K562 (cell line): Measurements from ENCODE around the gene MYCL. TPM values are rescaled to one million over a fixed set of nuclear protein-coding genes. Genes with fewer than 3 reads are reported as not detected.

Source experiments
- ADNP ChIP-seq: fragments of 200-800 bp; sonication (Bioruptor generic); IDR thresholded peaks from 2 replicates; pipeline ENCODE4 v1.6.1; 2016; ENCODE audit warnings: missing genetic modification characterization, missing compliant biosample characterization
- ARHGAP35 ChIP-seq: fragments of 450-650 bp; IDR thresholded peaks from 2 replicates; pipeline ENCODE4 v1.6.1; 2018; ENCODE audit not compliant: partially characterized antibody
- CBX2 ChIP-seq: fragments of 200-600 bp; sonication (generic); IDR thresholded peaks from one replicate; pipeline ENCODE4 v1.6.1; 2012; ENCODE audit warnings: mild to moderate bottlenecking, low read length, inconsistent platforms; ENCODE audit not compliant: insufficient read depth, poor library complexity, severe bottlenecking
- CHD1 ChIP-seq: fragments of 200-600 bp; sonication (generic); IDR thresholded peaks from one replicate; pipeline ENCODE4 v1.6.1; 2012; ENCODE audit warnings: mild to moderate bottlenecking, moderate library complexity, low read length, inconsistent platforms
- ESRRB ChIP-seq: fragments of 250-450 bp; sonication (Bioruptor Pico); IDR thresholded peaks from 2 replicates; pipeline ENCODE4 v1.5.0; 2020; ENCODE audit warnings: mild to moderate bottlenecking, moderate library complexity, borderline replicate concordance
- HDAC2 ChIP-seq: fragments of 450-650 bp; IDR thresholded peaks from 2 replicates; pipeline ENCODE4 v1.6.1; 2016; ENCODE audit warnings: mild to moderate bottlenecking
- HEY1 ChIP-seq: fragments of 250-450 bp; sonication (Bioruptor Pico); IDR thresholded peaks from 2 replicates; pipeline ENCODE4 v1.5.0; 2020; ENCODE audit warnings: mild to moderate bottlenecking, moderate library complexity, borderline replicate concordance
- KDM2B ChIP-seq: fragments of 250-450 bp; sonication (Bioruptor Pico); IDR thresholded peaks from 2 replicates; pipeline ENCODE4 v1.8.0; 2021; ENCODE audit warnings: mild to moderate bottlenecking, moderate library complexity
- KLF13 ChIP-seq: fragments of 450-650 bp; IDR thresholded peaks from 2 replicates; pipeline ENCODE4 v1.6.1; 2016; ENCODE audit warnings: missing genetic modification characterization, low read depth, mild to moderate bottlenecking, missing compliant biosample characterization, moderate library complexity, borderline replicate concordance
- LEF1 ChIP-seq: fragments of 450-650 bp; IDR thresholded peaks from 2 replicates; pipeline ENCODE4 v1.6.1; 2016; ENCODE audit warnings: mild to moderate bottlenecking
- MED1 ChIP-seq: sonication (generic); formaldehyde crosslinking; IDR thresholded peaks from 2 replicates; pipeline ENCODE4 v1.8.1; 2023; ENCODE audit warnings: missing genetic modification reagents, borderline replicate concordance
- NCOA2 ChIP-seq, 2 experiments: fragments of 450-650 bp; IDR thresholded peaks; 2 replicates each; pipeline ENCODE4 v1.6.1; 2018; ENCODE audit warnings: mild to moderate bottlenecking in 2 of 2, moderate library complexity in 1 of 2; ENCODE audit not compliant: partially characterized antibody in 2 of 2
- NR2C1 ChIP-seq, 2 experiments: fragments of 450-650 bp; IDR thresholded peaks; 2 replicates each; pipeline ENCODE4 v1.6.1; 2017; ENCODE audit warnings: mild to moderate bottlenecking in 2 of 2, antibody characterized with exemption in 1 of 2, inconsistent platforms in 1 of 2, missing compliant biosample characterization in 1 of 2, missing genetic modification characterization in 1 of 2
- RBM34 ChIP-seq: fragments of 200-400 bp; formaldehyde crosslinking; IDR thresholded peaks from 2 replicates; pipeline ENCODE4 v1.6.1; 2018; ENCODE audit warnings: low read length, borderline replicate concordance; ENCODE audit not compliant: insufficient read depth
- SLC30A9 ChIP-seq: fragments of 250-450 bp; sonication (Bioruptor Pico); IDR thresholded peaks from 2 replicates; pipeline ENCODE4 v1.8.0; 2022; ENCODE audit warnings: mild to moderate bottlenecking, moderate library complexity
- SMAD1 ChIP-seq: fragments of 150-350 bp; IDR thresholded peaks from 2 replicates; pipeline ENCODE4 v1.6.1; 2014; ENCODE audit warnings: low read length, low read depth; ENCODE audit not compliant: partially characterized antibody
- SNAPC5 ChIP-seq: fragments of 250-450 bp; sonication (Bioruptor Pico); IDR thresholded peaks from 2 replicates; pipeline ENCODE4 v1.8.0; 2021; ENCODE audit warnings: moderate library complexity, mild to moderate bottlenecking, inconsistent platforms
- SRSF7 ChIP-seq: fragments of 200-400 bp; formaldehyde crosslinking; optimal IDR thresholded peaks from 2 replicates; pipeline ENCODE3; 2017; ENCODE audit warnings: mild to moderate bottlenecking, low read depth, low read length
- TCF7 ChIP-seq: sonication (generic); IDR thresholded peaks from 2 replicates; pipeline ENCODE4 v1.6.1; 2016; ENCODE audit warnings: antibody characterized with exemption, borderline replicate concordance
- UBTF ChIP-seq, 2 experiments: IDR thresholded peaks; 2 replicates each; pipeline ENCODE4 v1.6.1; 2012; ENCODE audit warnings: improper control_type of control experiment in 2 of 2, low read depth in 2 of 2, low read length in 2 of 2, borderline replicate concordance in 1 of 2
- USF2 ChIP-seq: sonication (generic); formaldehyde crosslinking; IDR thresholded peaks from 2 replicates; pipeline ENCODE4 v1.5.0; 2020; ENCODE audit warnings: missing genetic modification reagents
- ZNF12 ChIP-seq: sonication (generic); formaldehyde crosslinking; IDR thresholded peaks from 2 replicates; pipeline ENCODE4 v1.4.0; 2020; ENCODE audit warnings: mild to moderate bottlenecking, missing genetic modification reagents
- ZNF354B ChIP-seq: fragments of 250-450 bp; sonication (Bioruptor Pico); IDR thresholded peaks from 2 replicates; pipeline ENCODE4 v1.4.0; 2020
- ZNF57 ChIP-seq: fragments of 450-650 bp; formaldehyde crosslinking; IDR thresholded peaks from 2 replicates; pipeline ENCODE4 v1.4.0; 2020; ENCODE audit warnings: mild to moderate bottlenecking, moderate library complexity
- polyA plus RNA-seq, 8 experiments: library from polyadenylated mRNA; depleted of rRNA in 4 of 8; stranded (reverse) in 5 of 8; unstranded in 3 of 8; fragments of >200 nt; fragmentation: Nextera tagmentation in 2 of 8; fragmentation: Illumina TruSeq in 1 of 8; extraction: Ambion mirVana in 2 of 8; extraction: Trizol in 1 of 8; gene quantifications; 2 replicates each; pipeline versions ENCODE4 v1.2.1 to v1.2.3, GENCODE V29; 2011 to 2014; ENCODE audit warnings: inconsistent platforms in 1 of 8, missing spikeins in 1 of 8
- total RNA-seq, 7 experiments: library from RNA; depleted of rRNA in 6 of 7; stranded (reverse); fragments of >200 nt in 6 of 7; fragmentation: Illumina TruSeq in 2 of 7; extraction: Trizol in 2 of 7; gene quantifications; 2 replicates each; pipeline versions ENCODE4 v1.2.1 to v1.2.3, GENCODE V29; 2011 to 2021; ENCODE audit warnings: low replicate concordance in 1 of 7

The MYCL gene
- total and polyA plus RNA-seq, 9 of the 15 experiments (the other 6 are each of a cell fraction or from before 2014, with no cell fraction given) = 3.5 to 22.0 (median 12.8) TPM

- TF ChIP-seq HDAC2 = peak; percentile 90
- TF ChIP-seq KLF13 (tag) = 0 out of 2 replicates have a peak, but pooled peaks have one; percentile 11
- no peak for TF ChIP-seq USF2 (CRISPR knock-in tag)
- TF ChIP-seq RBM34 = no peak
- TF ChIP-seq HEY1 (CRISPR knock-in tag) = no peak
- TF ChIP-seq KDM2B (CRISPR knock-in tag) = peak; percentile 84
- no peak for TF ChIP-seq ADNP
- no peak for TF ChIP-seq SNAPC5 (CRISPR knock-in tag)
- no peak for TF ChIP-seq SRSF7
- TF ChIP-seq ZNF354B (CRISPR knock-in tag) = no peak
- TF ChIP-seq LEF1 = no peak
- peak; percentile 75; the same call in 1 of the 2 replicates for TF ChIP-seq SLC30A9 (CRISPR knock-in tag)
- no peak for TF ChIP-seq ARHGAP35
- no peak for TF ChIP-seq TCF7
- no peak for TF ChIP-seq ZNF57
- no peak for TF ChIP-seq ZNF12 (CRISPR knock-in tag)
- no peak for TF ChIP-seq SMAD1
- no peak for TF ChIP-seq CBX2
- TF ChIP-seq MED1 (CRISPR knock-in tag) = no peak
- no peak for TF ChIP-seq NCOA2 (IDR thresholded peaks at IDR 0.05; ENCODE audit: partially characterized antibody in 2 of 2)
- TF ChIP-seq NR2C1 (IDR thresholded peaks at IDR 0.05) = no peak
- TF ChIP-seq NR2C1 (tag; IDR thresholded peaks at IDR 0.05) = no peak
- TF ChIP-seq ESRRB (CRISPR knock-in tag) = no peak
- TF ChIP-seq CHD1 = no peak
- TF ChIP-seq UBTF (IDR thresholded peaks at IDR 0.05; ENCODE audit: borderline replicate concordance in 1 of 2, low read depth in 2 of 2, low read length in 2 of 2) = peak in 1 of 2 experiments; percentile 33; a peak in 1 of 4 replicates
Observed at GRCh38 chr1:39901714-39902459, at the start of gene MYCL (continued).
